Trophoblast cell (in vitro differentiated cells and primary cell): ENCODE measurements around the gene CHMP4A.

Source experiments
- DNase-seq, 2 donors: peaks; one replicate each; pipeline ENCODE4 v3.0.0-alpha.2; 2016
- H2AFZ ChIP-seq: 2 replicates; pipeline ENCODE4 v1.6.1; 2013; ENCODE audit warnings: low read length, moderate library complexity, mild to moderate bottlenecking; ENCODE audit not compliant: insufficient read depth, poor library complexity
- H2AK5ac ChIP-seq: 2 replicates; pipeline ENCODE4 v1.6.1; 2013; ENCODE audit warnings: mild to moderate bottlenecking, low read length
- H2BK120ac ChIP-seq: 2 replicates; pipeline ENCODE4 v1.6.1; 2013; ENCODE audit warnings: low read length, mild to moderate bottlenecking, moderate library complexity; ENCODE audit not compliant: insufficient read depth, poor library complexity
- H2BK12ac ChIP-seq: 2 replicates; pipeline ENCODE4 v1.6.1; 2013; ENCODE audit warnings: mild to moderate bottlenecking, low read length, moderate library complexity
- H2BK5ac ChIP-seq: 2 replicates; pipeline ENCODE4 v1.6.1; 2013; ENCODE audit warnings: low read length, low read depth, moderate library complexity, mild to moderate bottlenecking; ENCODE audit not compliant: poor library complexity
- H3K14ac ChIP-seq: 2 replicates; pipeline ENCODE4 v1.6.1; 2013; ENCODE audit warnings: mild to moderate bottlenecking, low read length
- H3K18ac ChIP-seq: 2 replicates; pipeline ENCODE4 v1.6.1; 2013; ENCODE audit warnings: mild to moderate bottlenecking, low read length
- H3K23ac ChIP-seq: 2 replicates; pipeline ENCODE4 v1.6.1; 2013; ENCODE audit warnings: low read length
- H3K27ac ChIP-seq: 2 replicates; pipeline ENCODE4 v1.5.1; 2013; ENCODE audit warnings: low read depth, mild to moderate bottlenecking, inconsistent platforms, low read length, moderate library complexity
- H3K27me3 ChIP-seq: 2 replicates; pipeline ENCODE4 v1.6.1; 2013; ENCODE audit warnings: inconsistent platforms, mild to moderate bottlenecking, low read length, moderate library complexity; ENCODE audit not compliant: insufficient read depth
- H3K36me3 ChIP-seq, 2 experiments: 1 replicate in 1 of 2; 2 replicates in 1 of 2; pipeline ENCODE4 v1.6.1; 2013; ENCODE audit warnings: low read length in 2 of 2, mild to moderate bottlenecking in 2 of 2, moderate library complexity in 1 of 2; ENCODE audit not compliant: insufficient read depth in 2 of 2, control insufficient read depth in 1 of 2
- H3K4ac ChIP-seq: 2 replicates; pipeline ENCODE4 v1.6.1; 2013; ENCODE audit warnings: low read depth, mild to moderate bottlenecking, low read length, moderate library complexity
- H3K4me1 ChIP-seq, 2 experiments: 1 replicate in 1 of 2; 2 replicates in 1 of 2; pipeline ENCODE4 v1.6.1; 2013; ENCODE audit warnings: low read length in 2 of 2, mild to moderate bottlenecking in 2 of 2, moderate library complexity in 1 of 2; ENCODE audit not compliant: insufficient read depth in 2 of 2, control insufficient read depth in 1 of 2
- H3K4me2 ChIP-seq: 2 replicates; pipeline ENCODE4 v1.6.1; 2013; ENCODE audit warnings: inconsistent platforms, mild to moderate bottlenecking, low read length, moderate library complexity
- H3K4me3 ChIP-seq: 2 replicates; pipeline ENCODE4 v1.5.1; 2013; ENCODE audit warnings: mild to moderate bottlenecking, low read depth, low read length, inconsistent platforms
- H3K79me1 ChIP-seq: one replicate; pipeline ENCODE4 v1.6.1; 2013; ENCODE audit warnings: low read length
- H3K79me2 ChIP-seq: 2 replicates; pipeline ENCODE4 v1.6.1; 2013; ENCODE audit warnings: low read length, mild to moderate bottlenecking; ENCODE audit not compliant: control insufficient read depth, insufficient read depth, poor library complexity
- H3K9ac ChIP-seq: 2 replicates; pipeline ENCODE4 v1.6.1; 2013; ENCODE audit warnings: mild to moderate bottlenecking, low read length
- H3K9me3 ChIP-seq: 2 replicates; pipeline ENCODE4 v1.6.1; 2013; ENCODE audit warnings: low read depth, mild to moderate bottlenecking, control low read depth, inconsistent platforms, low read length; ENCODE audit not compliant: insufficient read depth
- H4K12ac ChIP-seq: 2 replicates; pipeline ENCODE4 v1.6.1; 2013; ENCODE audit warnings: low read depth, mild to moderate bottlenecking, low read length, moderate library complexity
- H4K8ac ChIP-seq: 2 replicates; pipeline ENCODE4 v1.6.1; 2013; ENCODE audit warnings: low read depth, mild to moderate bottlenecking, low read length, moderate library complexity
- H4K91ac ChIP-seq: one replicate; pipeline ENCODE4 v1.6.1; 2013; ENCODE audit warnings: low read depth, mild to moderate bottlenecking, low read length, moderate library complexity
- WGBS: extraction: QIAGEN DNeasy Blood & Tissue Kit; methylation state at CpG from one replicate; pipeline ENCODE4 v1.1.7; 2013; ENCODE audit warnings: missing lambda C conversion rate; ENCODE audit not compliant: insufficient read length, insufficient coverage; ENCODE audit errors: extremely low coverage; 5-methylcytosine and 5-hydroxymethylcytosine counted together

CHMP4A gene

GRCh38 chr14:24178399-24179178 lies 34.7 kb downstream of the CHMP4A start:
- no peaks in the 10 kb centered on the region for H3K27me3 ChIP-seq
- no peaks in the 10 kb centered on the region for H3K9me3 ChIP-seq

GRCh38 chr14:24177891-24178290 lies 35.4 kb downstream of the CHMP4A start:
- Histone ChIP-seq H3K4ac (no peak overlapping the region), H3K18ac (no peak overlapping the region), H4K8ac (no peak overlapping the region), H3K79me1 (no peaks in the 10 kb centered on the region), H3K4me2 (no peak overlapping the region), H3K27ac (no peak overlapping the region), H4K91ac (no peak overlapping the region), H3K9me3 (no peaks in the 10 kb centered on the region), H3K14ac (no peak overlapping the region), H3K9ac (no peak overlapping the region), H3K79me2 (no peaks in the 10 kb centered on the region), H3K23ac (no peak overlapping the region), H2AK5ac (no peak overlapping the region), H3K36me3 (peaks cover 58 to 67% of the 10 kb centered on the region in 2 experiments), H3K4me1 (no peaks in the 10 kb centered on the region), H3K27me3 (no peaks in the 10 kb centered on the region), H2BK12ac (no peak overlapping the region), H2AFZ (no peak overlapping the region), H2BK120ac (no peak overlapping the region), H2BK5ac (no peak overlapping the region), H4K12ac (no peak overlapping the region), H3K4me3 (no peak overlapping the region)
- WGBS: no CpG with 5 or more reads among the region's 14 CpGs
- no peak for DNase-seq

More at GRCh38 chr14:24178399-24179178, 34.7 kb downstream of the CHMP4A start:
- Histone ChIP-seq H2BK120ac (no peak overlapping the region), H2BK12ac (no peak overlapping the region), H4K12ac (no peak overlapping the region), H3K14ac (no peak overlapping the region), H4K91ac (no peak overlapping the region), H3K18ac (no peak overlapping the region), H3K4me1 (no peaks in the 10 kb centered on the region), H4K8ac (no peak overlapping the region), H3K4ac (no peak overlapping the region), H3K4me3 (no peak overlapping the region), H3K4me2 (no peak overlapping the region), H3K79me1 (no peaks in the 10 kb centered on the region), H3K27ac (no peak overlapping the region), H3K9ac (no peak overlapping the region), H2AK5ac (no peak overlapping the region), H2BK5ac (no peak overlapping the region), H3K36me3 (peaks cover 65 to 70% of the 10 kb centered on the region in 2 experiments), H3K79me2 (no peaks in the 10 kb centered on the region), H2AFZ (no peak overlapping the region), H3K23ac (no peak overlapping the region)
- no CpG with 5 or more reads among the region's 12 CpGs for WGBS
- DNase-seq: no peak

- Histone ChIP-seq H3K4me1 (no peaks in the 10 kb centered on the region), H4K12ac (no peak overlapping the region), H2AFZ (no peak overlapping the region), H3K4me3 (no peak overlapping the region), H2BK5ac (no peak overlapping the region), H3K79me2 (no peaks in the 10 kb centered on the region), H3K18ac (no peak overlapping the region), H4K91ac (no peak overlapping the region), H2BK120ac (no peak overlapping the region), H3K79me1 (no peaks in the 10 kb centered on the region), H4K8ac (no peak overlapping the region), H3K14ac (no peak overlapping the region), H3K4ac (no peak overlapping the region), H2AK5ac (no peak overlapping the region), H3K27ac (no peak overlapping the region), H2BK12ac (no peak overlapping the region), H3K9ac (no peak overlapping the region), H3K23ac (no peak overlapping the region), H3K27me3 (no peaks in the 10 kb centered on the region), H3K4me2 (no peak overlapping the region), H3K36me3 (peaks cover 51 to 61% of the 10 kb centered on the region in 2 experiments), H3K9me3 (no peaks in the 10 kb centered on the region)
- no CpG with 5 or more reads among the region's 12 CpGs for WGBS
- DNase-seq: no peak
Measured at GRCh38 chr14:24177041-24177825, 36.1 kb downstream of the CHMP4A start.

- no peak overlapping the region for H3K23ac ChIP-seq
- no peak overlapping the region for H3K18ac ChIP-seq
- no peak overlapping the region for H2AFZ ChIP-seq
- H3K79me1 ChIP-seq: no peaks in the 10 kb centered on the region
- no peak overlapping the region for H2BK120ac ChIP-seq
- H3K27me3 ChIP-seq: no peaks in the 10 kb centered on the region
- no CpG with 5 or more reads among the region's 5 CpGs for WGBS
- H3K79me2 ChIP-seq: no peaks in the 10 kb centered on the region
- no peak overlapping the region for H2BK5ac ChIP-seq
- no peak overlapping the region for H3K4me3 ChIP-seq
- H3K36me3 ChIP-seq: peaks cover 47 to 54% of the 10 kb centered on the region in 2 experiments
- no peak overlapping the region for H4K91ac ChIP-seq
- no peak for DNase-seq
- H3K14ac ChIP-seq: no peak overlapping the region
- no peak overlapping the region for H3K4me2 ChIP-seq
- no peak overlapping the region for H3K4ac ChIP-seq
- peaks cover under 1 to 2% of the 10 kb centered on the region in 2 experiments for H3K4me1 ChIP-seq
- no peak overlapping the region for H3K27ac ChIP-seq
- no peak overlapping the region for H3K9ac ChIP-seq
- no peak overlapping the region for H4K8ac ChIP-seq
- no peak overlapping the region for H4K12ac ChIP-seq
- H3K9me3 ChIP-seq: no peaks in the 10 kb centered on the region
- no peak overlapping the region for H2BK12ac ChIP-seq
- no peak overlapping the region for H2AK5ac ChIP-seq
Measured at GRCh38 chr14:24176599-24176998, 36.7 kb downstream of the CHMP4A start.
